GM12878 (cell line): ENCODE measurements around the gene ZDBF2. TPM values are rescaled to one million over a fixed set of nuclear protein-coding genes. Genes with fewer than 3 reads are reported as not detected.

Experiments used
- ATAC-seq: fragments of 200-7000 bp; cut with Tn5 transposase; 3 replicates; pipeline ENCODE4 v1.9.1; 2020; ENCODE audit warnings: mild to moderate bottlenecking, moderate library complexity
- BruUV-seq: library from RNA; stranded (reverse); fragments of 400-500 nt; replicated peaks from 2 replicates; lab custom pipeline; 2021; lab: Mats Ljungman, UMichigan
- CTCF ChIA-PET: fragments of 300-600 bp; sonication (Branson Sonifier 250); formaldehyde crosslinking; extraction: SDS; loops from one replicate; lab custom pipeline; 2021; ENCODE audit warnings: inconsistent platforms; lab: Yijun Ruan, JAX
- POLR2A ChIA-PET: fragments of 350-600 bp; formaldehyde crosslinking; extraction: SDS; loops from one replicate; lab custom pipeline; 2021; ENCODE audit warnings: inconsistent platforms; lab: Charles Lee
- RAD21 ChIA-PET: fragments of 300-600 bp; sonication (Branson Sonifier 250); formaldehyde crosslinking; loops from one replicate; lab custom pipeline; 2023; ENCODE audit warnings: antibody characterized with exemption; ENCODE audit not compliant: unreplicated experiment; lab: Charles Lee
- SMC1A ChIA-PET: fragments of 300-600 bp; sonication (Branson Sonifier 250); formaldehyde crosslinking; loops from one replicate; lab custom pipeline; 2023; ENCODE audit not compliant: unreplicated experiment, uncharacterized antibody; lab: Charles Lee
- DNase-seq: peaks from one replicate; pipeline ENCODE4 v3.0.0-alpha.2; 2011; ENCODE audit warnings: low read depth, low spot score
- FAIRE-seq: peaks from 3 replicates; lab custom pipeline; 2011; peaks lifted over from hg19 to GRCh38; lab: Jason Lieb, UNC
- H2AFZ ChIP-seq: 2 replicates; pipeline ENCODE4 v1.6.0; 2011; ENCODE audit warnings: low read depth, low read length, control low read depth; ENCODE audit not compliant: control insufficient read depth
- H3K27ac ChIP-seq: 2 replicates; pipeline ENCODE4 v1.5.1; 2011; ENCODE audit warnings: control low read depth; ENCODE audit not compliant: control insufficient read depth, insufficient read depth
- H3K27me3 ChIP-seq, 2 experiments: replicated peaks in 1 of 2; 2 replicates each; pipeline versions ENCODE4 v1.6.0 to v1.6.1; 2011; ENCODE audit warnings: low read length in 1 of 2; ENCODE audit not compliant: control insufficient read depth in 2 of 2, insufficient read depth in 2 of 2
- H3K36me3 ChIP-seq, 2 experiments: 2 replicates each; pipeline ENCODE4 v1.5.1; 2011; ENCODE audit warnings: low read length in 1 of 2; ENCODE audit not compliant: control insufficient read depth in 2 of 2, insufficient read depth in 2 of 2
- H3K4me1 ChIP-seq: 2 replicates; pipeline ENCODE4 v1.6.1; 2011; ENCODE audit warnings: mild to moderate bottlenecking, low read length, moderate library complexity, mixed read lengths; ENCODE audit not compliant: control insufficient read depth, insufficient read depth
- H3K4me2 ChIP-seq: 2 replicates; pipeline ENCODE4 v1.6.0; 2011; ENCODE audit warnings: control low read depth; ENCODE audit not compliant: control insufficient read depth, insufficient read depth
- H3K4me3 ChIP-seq: fragments of 200-600 bp; sonication (generic); 2 replicates; pipeline ENCODE4 v1.5.1; 2016
- H3K79me2 ChIP-seq: 2 replicates; pipeline ENCODE4 v1.6.0; 2011; ENCODE audit warnings: low read length; ENCODE audit not compliant: control insufficient read depth, insufficient read depth
- H3K9ac ChIP-seq: 2 replicates; pipeline ENCODE4 v1.8.0; 2011; ENCODE audit warnings: low read length, control low read depth, mixed read lengths; ENCODE audit not compliant: control insufficient read depth, insufficient read depth
- H3K9me3 ChIP-seq: replicated peaks from 3 replicates; pipeline ENCODE4 v1.5.1; 2011; ENCODE audit warnings: mild to moderate bottlenecking, low read length; ENCODE audit not compliant: control insufficient read depth, insufficient read depth
- H4K20me1 ChIP-seq: 2 replicates; pipeline ENCODE4 v1.6.0; 2011; ENCODE audit not compliant: control insufficient read depth, insufficient read depth
- CBX5 ChIP-seq: sonication (generic); IDR thresholded peaks from 2 replicates; pipeline ENCODE4 v1.6.1; 2016; ENCODE audit warnings: low read depth, moderate library complexity, mild to moderate bottlenecking, inconsistent platforms
- CHD1 ChIP-seq: IDR thresholded peaks from 2 replicates; pipeline ENCODE4 v1.6.1; 2012; ENCODE audit warnings: low read depth, low read length, improper control_type of control experiment
- FOS ChIP-seq: IDR thresholded peaks from 3 replicates; pipeline ENCODE4 v1.6.1; 2011; ENCODE audit warnings: borderline replicate concordance; ENCODE audit not compliant: insufficient read length; ENCODE audit errors: extremely low read depth
- GABPA ChIP-seq: IDR thresholded peaks from 2 replicates; pipeline ENCODE4 v1.6.1; 2014; ENCODE audit warnings: antibody characterized with exemption, low read depth, mild to moderate bottlenecking, inconsistent platforms
- KLF5 ChIP-seq: fragments of 450-650 bp; IDR thresholded peaks from 2 replicates; pipeline ENCODE4 v1.6.1; 2014; ENCODE audit warnings: mild to moderate bottlenecking; ENCODE audit not compliant: partially characterized antibody
- MEF2B ChIP-seq: fragments of 450-650 bp; IDR thresholded peaks from 2 replicates; pipeline ENCODE4 v1.6.1; 2018; ENCODE audit warnings: mild to moderate bottlenecking, moderate library complexity; ENCODE audit not compliant: partially characterized antibody, poor library complexity, severe bottlenecking
- NR2C2 ChIP-seq: IDR thresholded peaks from 2 replicates; pipeline ENCODE4 v1.6.1; 2011; ENCODE audit warnings: borderline replicate concordance, low read depth; ENCODE audit not compliant: control insufficient read depth, insufficient read length
- NRF1 ChIP-seq: conservative IDR thresholded peaks from 2 replicates; pipeline ENCODE4 v1.6.1; 2011; ENCODE audit warnings: mild to moderate bottlenecking, low read depth, low read length, improper control_type of control experiment
- SIN3A ChIP-seq: IDR thresholded peaks from 2 replicates; pipeline ENCODE4 v1.6.1; 2012; ENCODE audit warnings: low read depth, low read length, improper control_type of control experiment
- SMARCA5 ChIP-seq: fragments of 450-650 bp; IDR thresholded peaks from 2 replicates; pipeline ENCODE4 v1.6.1; 2017; ENCODE audit warnings: mild to moderate bottlenecking
- ZNF207 ChIP-seq: fragments of 450-650 bp; IDR thresholded peaks from 2 replicates; pipeline ENCODE4 v1.6.1; 2014; ENCODE audit warnings: antibody characterized with exemption, mild to moderate bottlenecking, borderline replicate concordance
- WGBS: methylation state at CpG from one replicate; pipeline ENCODE4 v1.1.6; 2016; ENCODE audit warnings: low lambda C conversion rate; ENCODE audit not compliant: insufficient replicate concordance, insufficient coverage; ENCODE audit errors: missing lambda C conversion rate; 5-methylcytosine and 5-hydroxymethylcytosine counted together
- in situ Hi-C: fragments of 300-500 bp; cut with MboI; formaldehyde crosslinking; loops from 9 replicates; pipeline ENCODE4 v1.14.3; 2018; ENCODE audit warnings: mixed read lengths
- intact Hi-C: fragments of 100-400 bp; cut with micrococcal nuclease; formaldehyde crosslinking; loops from one replicate; pipeline ENCODE4 v1.14.2; 2022; ENCODE audit not compliant: unreplicated experiment
- polyA plus RNA-seq, 11 experiments: library from polyadenylated mRNA; depleted of rRNA in 4 of 11; unstranded in 6 of 11; stranded (reverse) in 5 of 11; fragments of >200 nt; fragmentation: Nextera tagmentation in 4 of 11; fragmentation: Illumina TruSeq in 1 of 11; extraction: Ambion mirVana in 4 of 11; extraction: Trizol in 1 of 11; gene quantifications; 1 replicate in 1 of 11; 2 replicates in 10 of 11; pipeline versions ENCODE4 v1.2.1 to v1.2.3, GENCODE V29; 2011 to 2016; ENCODE audit warnings: inconsistent platforms in 2 of 11, missing spikeins in 2 of 11, low read depth in 1 of 11
- total RNA-seq, 4 experiments: library from RNA; depleted of rRNA in 3 of 4; stranded (reverse); fragments of >200 nt in 3 of 4; fragmentation: Illumina TruSeq in 1 of 4; extraction: Trizol in 1 of 4; gene quantifications; 2 replicates each; pipeline versions ENCODE4 v1.2.1 to v1.2.3, GENCODE V29; 2013 to 2021
- TF ChIP-seq, protein P1 (sequence below): fragments of 450-650 bp; formaldehyde crosslinking; IDR thresholded peaks from 2 replicates; pipeline ENCODE4 v1.5.0; 2022; ENCODE audit warnings: mild to moderate bottlenecking, missing genetic modification characterization
- TF ChIP-seq, protein P2 (sequence below): fragments of 450-650 bp; IDR thresholded peaks from 2 replicates; pipeline ENCODE4 v1.6.1; 2017; ENCODE audit warnings: borderline replicate concordance
- TF ChIP-seq, protein P3 (sequence below): IDR thresholded peaks from 2 replicates; pipeline ENCODE4 v1.6.1; 2011; ENCODE audit warnings: low read depth, low read length, improper control_type of control experiment, borderline replicate concordance

The ZDBF2 gene
- total and polyA plus RNA-seq, 10 of the 15 experiments (the other 5 are each of a cell fraction or from before 2014, with no cell fraction given) = 0.60 to 21.1 (median 4.2) TPM

DNA sequence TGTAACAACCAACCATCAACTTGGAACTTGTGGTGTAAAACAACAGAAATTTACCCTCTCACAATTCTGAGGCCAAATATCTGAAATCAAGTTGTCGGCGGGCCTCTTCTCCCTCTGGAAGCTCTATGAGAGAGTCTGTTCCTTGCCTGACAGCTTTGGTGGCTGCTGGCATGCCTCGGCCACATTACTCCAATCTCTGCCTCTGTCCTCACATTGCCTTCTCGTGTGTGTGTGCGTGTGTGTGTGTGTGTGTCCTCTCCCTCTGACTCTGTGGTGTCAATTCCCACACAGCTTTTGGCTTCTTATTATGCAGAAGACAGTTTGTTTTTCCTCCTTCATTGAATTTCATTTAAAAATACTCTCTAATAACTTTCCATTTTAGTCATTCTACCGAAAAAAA, 50.4 kb downstream of the ZDBF2 start:
- Histone ChIP-seq H3K79me2 (no peaks in the 10 kb centered on the region), H3K27ac (no peak overlapping the region), H3K4me3 (no peak overlapping the region), H3K4me1 (no peaks in the 10 kb centered on the region), H3K27me3 (no peaks in the 10 kb centered on the region), H2AFZ (no peak overlapping the region), H3K4me2 (no peak overlapping the region)
- no peak for DNase-seq
- no peak for ATAC-seq
- ChIA-PET POLR2A (no interaction called here), RAD21 (no interaction called here)
- in situ Hi-C loops = no loop called here
- TF ChIP-seq MEF2B = no peak
- no peak for TF ChIP-seq CBX5
- TF ChIP-seq ZNF207 = no peak
- TF ChIP-seq KLF5 = no peak
- TF ChIP-seq, protein P1, sequence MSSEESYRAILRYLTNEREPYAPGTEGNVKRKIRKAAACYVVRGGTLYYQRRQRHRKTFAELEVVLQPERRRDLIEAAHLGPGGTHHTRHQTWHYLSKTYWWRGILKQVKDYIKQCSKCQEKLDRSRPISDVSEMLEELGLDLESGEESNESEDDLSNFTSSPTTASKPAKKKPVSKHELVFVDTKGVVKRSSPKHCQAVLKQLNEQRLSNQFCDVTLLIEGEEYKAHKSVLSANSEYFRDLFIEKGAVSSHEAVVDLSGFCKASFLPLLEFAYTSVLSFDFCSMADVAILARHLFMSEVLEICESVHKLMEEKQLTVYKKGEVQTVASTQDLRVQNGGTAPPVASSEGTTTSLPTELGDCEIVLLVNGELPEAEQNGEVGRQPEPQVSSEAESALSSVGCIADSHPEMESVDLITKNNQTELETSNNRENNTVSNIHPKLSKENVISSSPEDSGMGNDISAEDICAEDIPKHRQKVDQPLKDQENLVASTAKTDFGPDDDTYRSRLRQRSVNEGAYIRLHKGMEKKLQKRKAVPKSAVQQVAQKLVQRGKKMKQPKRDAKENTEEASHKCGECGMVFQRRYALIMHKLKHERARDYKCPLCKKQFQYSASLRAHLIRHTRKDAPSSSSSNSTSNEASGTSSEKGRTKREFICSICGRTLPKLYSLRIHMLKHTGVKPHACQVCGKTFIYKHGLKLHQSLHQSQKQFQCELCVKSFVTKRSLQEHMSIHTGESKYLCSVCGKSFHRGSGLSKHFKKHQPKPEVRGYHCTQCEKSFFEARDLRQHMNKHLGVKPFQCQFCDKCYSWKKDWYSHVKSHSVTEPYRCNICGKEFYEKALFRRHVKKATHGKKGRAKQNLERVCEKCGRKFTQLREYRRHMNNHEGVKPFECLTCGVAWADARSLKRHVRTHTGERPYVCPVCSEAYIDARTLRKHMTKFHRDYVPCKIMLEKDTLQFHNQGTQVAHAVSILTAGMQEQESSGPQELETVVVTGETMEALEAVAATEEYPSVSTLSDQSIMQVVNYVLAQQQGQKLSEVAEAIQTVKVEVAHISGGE (CRISPR knock-in tag) = no peak
- no peak for TF ChIP-seq GABPA
- no peak for TF ChIP-seq NR2C2
- no peak for TF ChIP-seq SMARCA5
- TF ChIP-seq, protein P2, sequence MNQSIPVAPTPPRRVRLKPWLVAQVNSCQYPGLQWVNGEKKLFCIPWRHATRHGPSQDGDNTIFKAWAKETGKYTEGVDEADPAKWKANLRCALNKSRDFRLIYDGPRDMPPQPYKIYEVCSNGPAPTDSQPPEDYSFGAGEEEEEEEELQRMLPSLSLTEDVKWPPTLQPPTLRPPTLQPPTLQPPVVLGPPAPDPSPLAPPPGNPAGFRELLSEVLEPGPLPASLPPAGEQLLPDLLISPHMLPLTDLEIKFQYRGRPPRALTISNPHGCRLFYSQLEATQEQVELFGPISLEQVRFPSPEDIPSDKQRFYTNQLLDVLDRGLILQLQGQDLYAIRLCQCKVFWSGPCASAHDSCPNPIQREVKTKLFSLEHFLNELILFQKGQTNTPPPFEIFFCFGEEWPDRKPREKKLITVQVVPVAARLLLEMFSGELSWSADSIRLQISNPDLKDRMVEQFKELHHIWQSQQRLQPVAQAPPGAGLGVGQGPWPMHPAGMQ = no peak
- no peak for TF ChIP-seq NRF1
- TF ChIP-seq FOS = no peak
- no peak for TF ChIP-seq SIN3A
- TF ChIP-seq, protein P3, sequence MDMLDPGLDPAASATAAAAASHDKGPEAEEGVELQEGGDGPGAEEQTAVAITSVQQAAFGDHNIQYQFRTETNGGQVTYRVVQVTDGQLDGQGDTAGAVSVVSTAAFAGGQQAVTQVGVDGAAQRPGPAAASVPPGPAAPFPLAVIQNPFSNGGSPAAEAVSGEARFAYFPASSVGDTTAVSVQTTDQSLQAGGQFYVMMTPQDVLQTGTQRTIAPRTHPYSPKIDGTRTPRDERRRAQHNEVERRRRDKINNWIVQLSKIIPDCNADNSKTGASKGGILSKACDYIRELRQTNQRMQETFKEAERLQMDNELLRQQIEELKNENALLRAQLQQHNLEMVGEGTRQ = no peak
- no peak for TF ChIP-seq CHD1
- TF ChIP-seq, all 136 proteins: peak for 0
- BruUV-seq = no TSS peak
- Histone ChIP-seq H3K36me3 (no peaks in the 10 kb centered on the region), H4K20me1 (no peaks in the 10 kb centered on the region), H3K9me3 (no peaks in the 10 kb centered on the region), H3K9ac (no peak overlapping the region)
- intact Hi-C loops = no loop called here
- ChIA-PET CTCF (no interaction called here), SMC1A (interaction anchor here (1.0 kb wide), 1 partner anchor 14 kb away, joined by 4 read pairs; no protein-coding TSS in a partner anchor)
- WGBS = 59% methylated on average over 6 of the region's 6 CpGs
- no peak for FAIRE-seq
